Liver (tissue), 9 donors: ENCODE measurements around the gene PEMT. TPM values are rescaled to one million over a fixed set of nuclear protein-coding genes. Genes with fewer than 3 reads are reported as not detected.

Experiments
- DNase-seq: peaks from one replicate; pipeline ENCODE4 v3.0.0-alpha.2; 2017; ENCODE audit warnings: low spot score
- H3K27ac ChIP-seq, 2 donors: one replicate each; pipeline ENCODE4 v1.7.0; 2013; ENCODE audit warnings: inconsistent platforms in 2 of 2, low read length in 2 of 2, control low read depth in 1 of 2, low read depth in 1 of 2, mild to moderate bottlenecking in 1 of 2
- H3K27me3 ChIP-seq, 4 donors: one replicate each; pipeline versions ENCODE4 v1.6.1 to v1.7.0; 2013; ENCODE audit warnings: low read length in 3 of 4, inconsistent platforms in 1 of 4, mild to moderate bottlenecking in 1 of 4, moderate library complexity in 1 of 4; ENCODE audit not compliant: control insufficient read depth in 4 of 4, insufficient read depth in 4 of 4
- H3K36me3 ChIP-seq, 4 donors: one replicate each; pipeline versions ENCODE4 v1.6.1 to v1.7.0; 2013; ENCODE audit warnings: low read length in 3 of 4, mild to moderate bottlenecking in 3 of 4, low read depth in 1 of 4, moderate library complexity in 1 of 4; ENCODE audit not compliant: control insufficient read depth in 4 of 4, insufficient read depth in 3 of 4
- H3K4me1 ChIP-seq, 4 donors: one replicate each; pipeline versions ENCODE4 v1.6.1 to v1.7.0; 2013; ENCODE audit warnings: low read length in 3 of 4, mild to moderate bottlenecking in 3 of 4, moderate library complexity in 1 of 4; ENCODE audit not compliant: control insufficient read depth in 4 of 4, insufficient read depth in 4 of 4
- H3K4me3 ChIP-seq, 3 donors: one replicate each; pipeline versions ENCODE4 v1.6.1 to v1.7.0; 2013; ENCODE audit warnings: low read length in 3 of 3, control low read depth in 1 of 3, low read depth in 1 of 3, mild to moderate bottlenecking in 1 of 3
- H3K9ac ChIP-seq, 2 donors: one replicate each; pipeline ENCODE4 v1.7.0; 2013; ENCODE audit warnings: low read length in 2 of 2, mild to moderate bottlenecking in 2 of 2, moderate library complexity in 2 of 2, control low read depth in 1 of 2, low read depth in 1 of 2
- H3K9me3 ChIP-seq, 4 donors: one replicate each; pipeline versions ENCODE4 v1.6.1 to v1.7.0; 2013; ENCODE audit warnings: low read length in 3 of 4; ENCODE audit not compliant: control insufficient read depth in 4 of 4
- ATF3 ChIP-seq: IDR thresholded peaks from 2 replicates; pipeline ENCODE4 v1.6.1; 2016; ENCODE audit warnings: antibody characterized with exemption
- CTCF ChIP-seq: fragments of 150-350 bp; IDR thresholded peaks from 2 replicates; pipeline ENCODE4 v1.5.1; 2017; ENCODE audit warnings: improper control_type of control experiment, low read depth, low read length; ENCODE audit not compliant: missing input control
- EGR1 ChIP-seq, 2 donors: IDR thresholded peaks; 2 replicates each; pipeline ENCODE4 v1.6.1; 2016 to 2018; ENCODE audit warnings: antibody characterized with exemption in 2 of 2, low read depth in 2 of 2
- FOXA1 ChIP-seq: IDR thresholded peaks from 2 replicates; pipeline ENCODE4 v1.6.1; 2016; ENCODE audit warnings: antibody characterized with exemption
- FOXA2 ChIP-seq: IDR thresholded peaks from 2 replicates; pipeline ENCODE4 v1.6.1; 2016; ENCODE audit warnings: antibody characterized with exemption
- GABPA ChIP-seq, 2 donors: IDR thresholded peaks in 1 of 2; conservative IDR thresholded peaks in 1 of 2; 2 replicates each; pipeline ENCODE4 v1.6.1; 2016; ENCODE audit warnings: antibody characterized with exemption in 2 of 2, mild to moderate bottlenecking in 1 of 2, moderate library complexity in 1 of 2
- HNF4A ChIP-seq, 2 donors: conservative IDR thresholded peaks; 2 replicates each; pipeline ENCODE4 v1.6.1; 2016; ENCODE audit warnings: antibody characterized with exemption in 2 of 2, mild to moderate bottlenecking in 2 of 2
- HNF4G ChIP-seq: IDR thresholded peaks from 2 replicates; pipeline ENCODE4 v1.6.1; 2016; ENCODE audit warnings: antibody characterized with exemption
- JUND ChIP-seq, 2 donors: IDR thresholded peaks; 2 replicates each; pipeline ENCODE4 v1.6.1; 2016; ENCODE audit warnings: antibody characterized with exemption in 2 of 2
- MAX ChIP-seq: IDR thresholded peaks from 2 replicates; pipeline ENCODE4 v1.6.1; 2016; ENCODE audit warnings: antibody characterized with exemption
- NR2F2 ChIP-seq: IDR thresholded peaks from 2 replicates; pipeline ENCODE4 v1.6.1; 2016; ENCODE audit warnings: antibody characterized with exemption
- RAD21 ChIP-seq, 2 donors: IDR thresholded peaks; 2 replicates each; pipeline ENCODE4 v1.6.1; 2016; ENCODE audit warnings: antibody characterized with exemption in 2 of 2, mild to moderate bottlenecking in 2 of 2
- REST ChIP-seq: IDR thresholded peaks from 2 replicates; pipeline ENCODE4 v1.6.1; 2016; ENCODE audit warnings: antibody characterized with exemption, mild to moderate bottlenecking
- RXRA ChIP-seq, 2 donors: IDR thresholded peaks; 2 replicates each; pipeline ENCODE4 v1.6.1; 2017 to 2018; ENCODE audit warnings: antibody characterized with exemption in 2 of 2, mild to moderate bottlenecking in 1 of 2
- SP1 ChIP-seq: IDR thresholded peaks from 2 replicates; pipeline ENCODE4 v1.6.1; 2018; ENCODE audit warnings: antibody characterized with exemption, mild to moderate bottlenecking
- TAF1 ChIP-seq: conservative IDR thresholded peaks from 2 replicates; pipeline ENCODE4 v1.6.1; 2016; ENCODE audit warnings: antibody characterized with exemption, mild to moderate bottlenecking
- YY1 ChIP-seq: IDR thresholded peaks from 2 replicates; pipeline ENCODE4 v1.6.1; 2016; ENCODE audit warnings: antibody characterized with exemption, mild to moderate bottlenecking
- ZBTB33 ChIP-seq: IDR thresholded peaks from 2 replicates; pipeline ENCODE4 v1.6.1; 2016; ENCODE audit warnings: antibody characterized with exemption
- WGBS: extraction: QIAGEN DNeasy Blood & Tissue Kit; methylation state at CpG from one replicate; pipeline ENCODE4 v1.1.7; 2013; 5-methylcytosine and 5-hydroxymethylcytosine counted together
- polyA plus RNA-seq, 2 donors: library from polyadenylated mRNA; stranded (reverse) in 1 of 2; unstranded in 1 of 2; fragments of 200-250 nt in 1 of 2; fragments of >200 nt in 1 of 2; fragmentation: Nextera tagmentation in 1 of 2; extraction: Ambion mirVana in 1 of 2; gene quantifications; one replicate each; pipeline versions ENCODE4 v1.2.1 to v1.2.3, GENCODE V29; 2013 to 2015
- total RNA-seq, 2 donors: library from RNA; depleted of rRNA; stranded (reverse); fragments of >200 nt; gene quantifications; one replicate each; pipeline ENCODE4 v1.2.3, GENCODE V29; 2014
- donor health status: healthy.
- donor health status: healthy.
- donor health status: healthy.
- donor health status: healthy.
- donor health status: healthy.

Gene PEMT
- total and polyA plus RNA-seq, 4 donors, result 64.6 to 211 (median 184) TPM

GRCh38 chr17:17481860-17482259, 109.6 kb downstream of the PEMT start:
- 86% methylated on average over 5 of the region's 5 CpGs for WGBS
- Histone ChIP-seq H3K4me1 (peaks cover 4 to 27% (median 11%) of the 10 kb centered on the region in 4 donors), H3K9ac (no peak overlapping the region), H3K9me3 (no peaks in the 10 kb centered on the region), H3K27me3 (no peaks in the 10 kb centered on the region), H3K4me3 (no peak overlapping the region), H3K27ac (no peak overlapping the region), H3K36me3 (peaks cover 0 to 3% (median 0%) of the 10 kb centered on the region in 4 donors)
- DNase-seq, result no peak
- no peak for TF ChIP-seq ZBTB33
- TF ChIP-seq HNF4G, result no peak
- TF ChIP-seq RXRA (IDR thresholded peaks at IDR 0.05), result no peak
- TF ChIP-seq HNF4A (conservative IDR thresholded peaks at IDR 0.05), result no peak
- no peak for TF ChIP-seq YY1
- TF ChIP-seq RAD21 (IDR thresholded peaks at IDR 0.05), result no peak
- no peak for TF ChIP-seq EGR1 (IDR thresholded peaks at IDR 0.05; ENCODE audit: low read depth in 2 of 2)
- no peak for TF ChIP-seq SP1
- no peak for TF ChIP-seq REST
- TF ChIP-seq JUND (IDR thresholded peaks at IDR 0.05), result no peak

- Histone ChIP-seq H3K9me3 (no peaks in the 10 kb centered on the region), H3K27me3 (no peaks in the 10 kb centered on the region), H3K4me1 (peaks cover 4 to 27% (median 11%) of the 10 kb centered on the region in 4 donors), H3K36me3 (peaks cover 0 to 2% (median 0%) of the 10 kb centered on the region in 4 donors), H3K4me3 (no peak overlapping the region), H3K9ac (no peak overlapping the region), H3K27ac (no peak overlapping the region)
- no peak for DNase-seq
- TF ChIP-seq TAF1, result no peak
- no peak for TF ChIP-seq CTCF
- TF ChIP-seq HNF4A (conservative IDR thresholded peaks at IDR 0.05), result no peak
- TF ChIP-seq JUND (IDR thresholded peaks at IDR 0.05), result no peak
- TF ChIP-seq MAX, result no peak
- no peak for TF ChIP-seq FOXA1
- TF ChIP-seq HNF4G, result no peak
- TF ChIP-seq GABPA (IDR thresholded peaks at IDR 0.05 in 1 of 2, conservative IDR thresholded peaks at IDR 0.05 in 1 of 2), result no peak
- no peak for TF ChIP-seq SP1
- TF ChIP-seq ATF3, result no peak
- no peak for TF ChIP-seq YY1
- TF ChIP-seq RAD21 (IDR thresholded peaks at IDR 0.05), result no peak
- TF ChIP-seq FOXA2, result no peak
- no peak for TF ChIP-seq NR2F2
- no peak for TF ChIP-seq RXRA (IDR thresholded peaks at IDR 0.05)
- no peak for TF ChIP-seq EGR1 (IDR thresholded peaks at IDR 0.05; ENCODE audit: low read depth in 2 of 2)
- WGBS, result 87% methylated on average over 6 of the region's 6 CpGs
Measured at GRCh38 chr17:17480593-17481148, 110.8 kb downstream of the PEMT start.
